Activated CD8-positive, alpha-beta T cell treated with anti-CD3 and anti-CD28 coated beads for 36 hours (primary cell): ENCODE data around the gene ANKRD13C. TPM values are rescaled to one million over a fixed set of nuclear protein-coding genes. Genes with fewer than 3 reads are reported as not detected.

Experiments used
- ATAC-seq: fragments of 200-7000 bp; cut with Tn5 transposase; one replicate; pipeline ENCODE4 v1.10.0; 2021; ENCODE audit warnings: mild to moderate bottlenecking, moderate library complexity
- CTCF ChIA-PET: fragments of 350-600 bp; sonication (Branson Sonifier 250); formaldehyde crosslinking; loops from one replicate; lab custom pipeline; 2021; ENCODE audit warnings: antibody characterized with exemption; lab: Charles Lee
- POLR2A ChIA-PET: fragments of 350-600 bp; sonication (Branson Sonifier 250); formaldehyde crosslinking; loops from one replicate; lab custom pipeline; 2021; ENCODE audit warnings: antibody characterized with exemption; lab: Charles Lee
- DNase-seq: peaks from one replicate; pipeline ENCODE4 v3.0.0-alpha.2; 2020
- H3K27ac Mint-ChIP-seq: one replicate; pipeline ENCODE4 v1.8.0; 2021; ENCODE audit warnings: mild to moderate bottlenecking, mixed read lengths
- H3K27me3 Mint-ChIP-seq: one replicate; pipeline ENCODE4 v1.8.0; 2021; ENCODE audit warnings: mixed read lengths
- H3K36me3 Mint-ChIP-seq: one replicate; pipeline ENCODE4 v1.8.0; 2021; ENCODE audit warnings: low read depth, mixed read lengths
- H3K4me1 Mint-ChIP-seq: one replicate; pipeline ENCODE4 v1.8.0; 2021; ENCODE audit warnings: low read depth, mixed read lengths
- H3K4me3 Mint-ChIP-seq: one replicate; pipeline ENCODE4 v1.8.0; 2021; ENCODE audit warnings: mild to moderate bottlenecking, moderate library complexity, mixed read lengths
- H3K9me3 Mint-ChIP-seq: one replicate; pipeline ENCODE4 v1.8.0; 2021; ENCODE audit warnings: mixed read lengths
- CTCF ChIP-seq: fragments of 200-600 bp; IDR thresholded peaks from one replicate; pipeline ENCODE4 v1.8.0; 2022; ENCODE audit warnings: antibody characterized with exemption, mild to moderate bottlenecking
- intact Hi-C: fragments of 100-400 bp; cut with micrococcal nuclease; formaldehyde crosslinking; loops from one replicate; pipeline ENCODE4 v1.10.0; 2022
- total RNA-seq, 2 experiments: library from RNA; stranded (reverse); gene quantifications; one replicate each; pipeline ENCODE4 v1.2.3, GENCODE V29; 2021

Gene ANKRD13C
- total RNA-seq, 2 experiments from 2014 or later: 15.1 to 16.9 TPM

GRCh38 chr1:70277875-70278274, 76.6 kb downstream of the ANKRD13C start:
- ChIA-PET CTCF (no interaction called here), POLR2A (no interaction called here)
- no peaks in the 10 kb centered on the region for H3K9me3 Mint-ChIP-seq
- intact Hi-C loops: no loop called here
- H3K4me1 Mint-ChIP-seq: no peaks in the 10 kb centered on the region
- DNase-seq: no peak
- H3K27ac Mint-ChIP-seq: no peak overlapping the region
- ATAC-seq: no peak
- no peaks in the 10 kb centered on the region for H3K27me3 Mint-ChIP-seq
- no peak for TF ChIP-seq CTCF
- peaks cover 29% of the 10 kb centered on the region for H3K36me3 Mint-ChIP-seq
- no peak overlapping the region for H3K4me3 Mint-ChIP-seq

DNA sequence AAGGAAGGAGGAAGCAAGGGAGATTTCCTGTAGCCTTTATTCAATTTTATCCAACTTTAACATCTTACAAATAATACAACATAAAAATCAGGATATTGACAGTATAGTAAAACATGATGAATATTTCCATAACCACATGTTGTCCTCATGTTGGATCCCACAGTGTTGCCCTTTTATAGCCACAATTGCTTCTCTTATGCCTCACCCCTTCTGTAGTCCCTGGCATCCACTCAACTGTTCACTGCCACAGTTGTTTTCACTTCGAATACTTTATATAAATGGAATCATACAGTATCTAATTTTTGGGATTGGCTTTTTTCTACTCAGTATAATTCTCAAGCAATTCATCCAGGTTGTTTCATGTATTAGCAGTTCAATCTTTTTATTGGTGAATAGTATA, 88.6 kb downstream of the ANKRD13C start:
- Mint-ChIP-seq H3K4me1 (no peaks in the 10 kb centered on the region), H3K9me3 (peaks cover 4% of the 10 kb centered on the region), H3K4me3 (no peak overlapping the region), H3K27me3 (no peaks in the 10 kb centered on the region), H3K36me3 (peaks cover 38% of the 10 kb centered on the region), H3K27ac (no peak overlapping the region)
- ChIA-PET POLR2A (no interaction called here), CTCF (no interaction called here)
- DNase-seq (no peak), ATAC-seq (no peak)
- no peak for TF ChIP-seq CTCF
- intact Hi-C loops: no loop called here

DNA sequence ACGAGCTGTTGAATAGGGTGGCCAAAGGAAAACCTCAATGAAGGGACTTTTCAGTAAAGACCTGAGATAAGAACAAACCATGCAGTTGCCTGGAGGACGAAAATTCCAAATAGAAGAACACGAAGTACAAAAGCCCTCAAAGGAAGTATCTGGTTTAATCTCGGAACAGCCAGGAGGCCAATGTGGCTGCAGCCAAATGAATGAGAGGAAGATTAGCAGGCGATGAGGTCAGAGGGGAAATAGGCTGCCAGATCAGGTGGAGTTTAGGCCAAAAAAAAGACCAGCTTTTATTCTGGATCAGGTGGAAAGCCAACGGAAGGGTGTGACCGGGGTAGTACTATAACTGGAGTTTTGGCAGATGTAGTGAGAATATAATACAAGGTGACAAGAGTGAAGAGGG, 89.7 kb downstream of the ANKRD13C start:
- DNase-seq: no peak
- Mint-ChIP-seq H3K36me3 (peaks cover 35% of the 10 kb centered on the region), H3K27me3 (no peaks in the 10 kb centered on the region), H3K27ac (peak overlapping the region; percentile 1), H3K4me1 (peaks cover 2% of the 10 kb centered on the region), H3K9me3 (peaks cover 4% of the 10 kb centered on the region), H3K4me3 (no peak overlapping the region)
- intact Hi-C loops: no loop called here
- CTCF ChIA-PET: no interaction called here
- POLR2A ChIA-PET: no interaction called here
- no peak for TF ChIP-seq CTCF
- no peak for ATAC-seq

- Mint-ChIP-seq H3K4me3 (no peak overlapping the region), H3K9me3 (no peaks in the 10 kb centered on the region), H3K36me3 (peaks cover 3% of the 10 kb centered on the region), H3K27ac (no peak overlapping the region), H3K27me3 (no peaks in the 10 kb centered on the region), H3K4me1 (peaks cover 2% of the 10 kb centered on the region)
- intact Hi-C loops: no loop called here
- TF ChIP-seq CTCF: no peak
- ChIA-PET CTCF (no interaction called here), POLR2A (no interaction called here)
- DNase-seq: no peak
- ATAC-seq: no peak
Measured at GRCh38 chr1:70256664-70257063, 97.9 kb downstream of the ANKRD13C start.

- no peak for ATAC-seq
- H3K27me3 Mint-ChIP-seq: no peaks in the 10 kb centered on the region
- no peak for DNase-seq
- peaks cover 19% of the 10 kb centered on the region for H3K4me1 Mint-ChIP-seq
- H3K27ac Mint-ChIP-seq: peak overlapping the region; percentile 50
- no peak overlapping the region for H3K4me3 Mint-ChIP-seq
- no peaks in the 10 kb centered on the region for H3K9me3 Mint-ChIP-seq
- ChIA-PET CTCF (no interaction called here), POLR2A (interaction anchor here (0.6 to 1.0 kb wide), 3 partner anchors 12 to 20 kb away, joined by 3 read pairs; no protein-coding TSS in a partner anchor)
- no peak for TF ChIP-seq CTCF
- peaks cover 60% of the 10 kb centered on the region for H3K36me3 Mint-ChIP-seq
- intact Hi-C loops: no loop called here
Measured at GRCh38 chr1:70248729-70249128, 105.8 kb downstream of the ANKRD13C start.
